Nephron (organoid): Measurements from ENCODE around the gene TAF6L.

Experiments
- H3K27ac Mint-ChIP-seq, 3 experiments: 2 replicates each; pipeline ENCODE4 v1.8.0; 2020; ENCODE audit warnings: mixed read lengths in 3 of 3, mild to moderate bottlenecking in 2 of 3, moderate library complexity in 1 of 3
- H3K27me3 Mint-ChIP-seq: 2 replicates; pipeline ENCODE4 v1.8.0; 2021; ENCODE audit warnings: low read depth, mild to moderate bottlenecking, moderate library complexity, mixed read lengths
- H3K36me3 Mint-ChIP-seq: 2 replicates; pipeline ENCODE4 v1.8.0; 2020; ENCODE audit warnings: low read depth, mixed read lengths
- H3K4me1 Mint-ChIP-seq: 2 replicates; pipeline ENCODE4 v1.8.0; 2020; ENCODE audit warnings: mixed read lengths
- H3K4me3 Mint-ChIP-seq, 3 experiments: 2 replicates each; pipeline ENCODE4 v1.8.0; 2020; ENCODE audit warnings: mild to moderate bottlenecking in 3 of 3, mixed read lengths in 3 of 3, moderate library complexity in 2 of 3
- H3K9me3 Mint-ChIP-seq: 2 replicates; pipeline ENCODE4 v1.8.0; 2020; ENCODE audit warnings: mixed read lengths
- CTCF ChIP-seq, 3 experiments: fragments of 200-600 bp; sonication (generic); IDR thresholded peaks; one replicate each; pipeline ENCODE4 v1.5.0; 2021; ENCODE audit warnings: antibody characterized with exemption in 3 of 3; ENCODE audit not compliant: unreplicated experiment in 3 of 3

The TAF6L gene

GRCh38 chr11:62832336-62833234, 61.4 kb downstream of the TAF6L start, which contains the start of gene TEX54:
Gene TEX54, minus strand, starts transcription at chr11:62832841.
- peak within 1 kb of the TSS; percentile 96 to 98 (median 98) for H3K27ac Mint-ChIP-seq
- peaks cover 19% of the 10 kb centered on the region for H3K4me1 Mint-ChIP-seq
- no peak for TF ChIP-seq CTCF (IDR thresholded peaks at IDR 0.05; ENCODE audit: unreplicated experiment in 3 of 3)
- no peaks in the 10 kb centered on the region for H3K9me3 Mint-ChIP-seq
- peaks cover 31% of the 10 kb centered on the region for H3K36me3 Mint-ChIP-seq
- peak within 1 kb of the TSS; percentile 91 to 93 (median 91) for H3K4me3 Mint-ChIP-seq
- no peaks in the 10 kb centered on the region for H3K27me3 Mint-ChIP-seq

GRCh38 chr11:62835336-62835735, 64.1 kb downstream of the TAF6L start:
- H3K36me3 Mint-ChIP-seq, result peaks cover 28% of the 10 kb centered on the region
- TF ChIP-seq CTCF (IDR thresholded peaks at IDR 0.05; ENCODE audit: unreplicated experiment in 3 of 3), result no peak
- peak overlapping the region; percentile 42 to 84 (median 44) for H3K4me3 Mint-ChIP-seq
- no peak overlapping the region for H3K27ac Mint-ChIP-seq
- peaks cover 20% of the 10 kb centered on the region for H3K4me1 Mint-ChIP-seq
- H3K9me3 Mint-ChIP-seq, result no peaks in the 10 kb centered on the region
- no peaks in the 10 kb centered on the region for H3K27me3 Mint-ChIP-seq
